Pancreas (tissue), 10 donors: ENCODE measurements around the gene DNTT. TPM values are rescaled to one million over a fixed set of nuclear protein-coding genes. Genes with fewer than 3 reads are reported as not detected.
A peak's percentile ranks its signal among the peaks of the same experiment; 100 is the strongest.

ENCODE experiments used
- ATAC-seq, 4 donors: fragments of 200-7000 bp; cut with Tn5 transposase; one replicate each; pipeline versions ENCODE4 v1.8.0 to v1.9.1; 2020; ENCODE audit warnings: mild to moderate bottlenecking in 4 of 4, moderate library complexity in 4 of 4
- DNase-seq, 6 donors: peaks; one replicate each; pipeline ENCODE4 v3.0.0-alpha.2; 2020
- FAIRE-seq: peaks from 2 replicates; lab custom pipeline; 2012; peaks lifted over from hg19 to GRCh38; lab: Jason Lieb, UNC
- H3K27ac ChIP-seq, 4 donors: fragments of 200-600 bp; sonication (generic); 1 replicate in 3 of 4; 2 replicates in 1 of 4; pipeline versions ENCODE4 v1.5.0 to v1.8.0; 2020
- H3K27me3 ChIP-seq, 4 donors: fragments of 200-600 bp; one replicate each; pipeline ENCODE4 v1.8.0; 2021
- H3K36me3 ChIP-seq, 3 donors: fragments of 200-600 bp; sonication (generic) in 1 of 3; one replicate each; pipeline versions ENCODE4 v1.5.0 to v1.8.0; 2020 to 2021
- H3K4me1 ChIP-seq, 3 donors: fragments of 200-600 bp; one replicate each; pipeline ENCODE4 v1.8.0; 2021
- H3K4me3 ChIP-seq, 4 donors: fragments of 200-600 bp; sonication (generic) in 2 of 4; one replicate each; pipeline versions ENCODE4 v1.5.0 to v1.8.0; 2020 to 2021
- H3K9me3 ChIP-seq, 4 donors: fragments of 200-600 bp; one replicate each; pipeline ENCODE4 v1.8.0; 2021
- CTCF ChIP-seq, 4 donors: fragments of 200-600 bp; sonication (generic) in 3 of 4; IDR thresholded peaks; one replicate each; pipeline versions ENCODE4 v1.5.0 to v1.8.0; 2021; ENCODE audit warnings: antibody characterized with exemption in 4 of 4
- WGBS, 2 donors: extraction: QIAGEN DNeasy Blood & Tissue Kit; methylation state at CpG; one replicate each; pipeline ENCODE4 v1.1.7; 2013; 5-methylcytosine and 5-hydroxymethylcytosine counted together
- intact Hi-C, 3 donors: fragments of 100-400 bp; cut with DNase I; formaldehyde crosslinking; loops; one replicate each; pipeline versions ENCODE4 v1.11.1 to v1.14.2; 2022
- polyA plus RNA-seq, 2 donors: library from polyadenylated mRNA; stranded (reverse); fragments of 200-250 nt; gene quantifications; one replicate each; pipeline ENCODE4 v1.2.3, GENCODE V29; 2013
- total RNA-seq, 6 donors: library from RNA; stranded (reverse); fragmentation: NEBNext Ultra II Directional in 4 of 6; extraction: Animal tissue kit (Norgen Biotek cat#: 25700) in 4 of 6; gene quantifications; one replicate each; pipeline versions ENCODE4 v1.2.1 to v1.2.4, GENCODE V29; 2021 to 2023
- donor health status: healthy with polysubstance abuse.
- donor health status: DM: no; HTN: no; CAD: no; lungs with moderate emphysema.
- donor health status: DM: no; HTN: no; CAD: no.
- donor health status: control.
- donor health status: control.
- donor health status: Bipolar disorder and iron deficiency.
- donor health status: DM: yes; HTN: yes; CAD: no.
- donor health status: DM: no; HTN: no; CAD: no.
- donor health status: DM: no; HTN: no; CAD: no.
- donor health status: DM: yes; HTN: yes; CAD: no.

Gene DNTT
- total and polyA plus RNA-seq, 8 donors = 0.12 TPM; not detected in 7

GRCh38 chr10:96287392-96288105 lies 16.7 kb upstream of the DNTT start:
- intact Hi-C loops = no loop called here
- Histone ChIP-seq H3K36me3 (no peaks in the 10 kb centered on the region), H3K27ac (peak overlapping the region; percentile 24 to 94 (median 84)), H3K4me3 (peak overlapping the region in 1 of 4 donors; percentile 17), H3K4me1 (peaks cover 16 to 33% (median 21%) of the 10 kb centered on the region in 3 donors), H3K27me3 (no peaks in the 10 kb centered on the region), H3K9me3 (no peaks in the 10 kb centered on the region)
- FAIRE-seq = peak; percentile 90
- peak; percentile 92 to 97 (median 94) for ATAC-seq
- peak in 3 of 6 donors; percentile 70 to 72 (median 72) for DNase-seq
- WGBS, 2 donors = 6 to 8% methylated on average over 6 of the region's 6 CpGs
- no peak for TF ChIP-seq CTCF (IDR thresholded peaks at IDR 0.05)

- 10 to 15% methylated on average over 5 of the region's 5 CpGs for WGBS, 2 donors
- no peak for TF ChIP-seq CTCF (IDR thresholded peaks at IDR 0.05)
- H3K27ac ChIP-seq = peak overlapping the region in 3 of 4 donors; percentile 75 to 94 (median 93)
- DNase-seq = no peak
- intact Hi-C loops = no loop called here
- H3K27me3 ChIP-seq = no peaks in the 10 kb centered on the region
- peak; percentile 8 to 42 (median 16) for ATAC-seq
- no peaks in the 10 kb centered on the region for H3K9me3 ChIP-seq
- peak overlapping the region in 1 of 4 donors; percentile 17 for H3K4me3 ChIP-seq
- H3K4me1 ChIP-seq = peaks cover 16 to 32% (median 21%) of the 10 kb centered on the region in 3 donors
- no peak for FAIRE-seq
- H3K36me3 ChIP-seq = no peaks in the 10 kb centered on the region
Measured at GRCh38 chr10:96288151-96288621, 16.0 kb upstream of the DNTT start.

- ATAC-seq (no peak), FAIRE-seq (no peak), DNase-seq (no peak)
- intact Hi-C loops = no loop called here
- Histone ChIP-seq H3K4me3 (no peak overlapping the region), H3K9me3 (no peaks in the 10 kb centered on the region), H3K36me3 (no peaks in the 10 kb centered on the region), H3K27ac (no peak overlapping the region), H3K27me3 (no peaks in the 10 kb centered on the region), H3K4me1 (peaks cover 16 to 27% (median 21%) of the 10 kb centered on the region in 3 donors)
- WGBS, 2 donors = 93 to 97% methylated on average over 9 of the region's 9 CpGs
- no peak for TF ChIP-seq CTCF (IDR thresholded peaks at IDR 0.05)
Measured at GRCh38 chr10:96289218-96289910, 14.9 kb upstream of the DNTT start.

GRCh38 chr10:96290368-96291133 lies 13.7 kb upstream of the DNTT start:
- Histone ChIP-seq H3K27me3 (no peaks in the 10 kb centered on the region), H3K36me3 (no peaks in the 10 kb centered on the region), H3K9me3 (no peaks in the 10 kb centered on the region), H3K4me1 (peaks cover 16 to 27% (median 21%) of the 10 kb centered on the region in 3 donors), H3K4me3 (no peak overlapping the region), H3K27ac (no peak overlapping the region)
- DNase-seq (no peak), ATAC-seq (no peak), FAIRE-seq (no peak)
- TF ChIP-seq CTCF (IDR thresholded peaks at IDR 0.05) = no peak
- intact Hi-C loops = loop anchor here in 2 of 3 donors (2.0 to 5.0 kb wide), 2 partner anchors 58 to 60 kb away; no protein-coding TSS in a partner anchor
- WGBS, 2 donors = 83% methylated on average over 4 of the region's 4 CpGs
